Cardiac muscle cell (in vitro differentiated cells and primary cell): ENCODE data around the gene C5AR2. TPM values are rescaled to one million over a fixed set of nuclear protein-coding genes. Genes with fewer than 3 reads are reported as not detected.
A peak's percentile ranks its signal among the peaks of the same experiment; 100 is the strongest.

ENCODE experiments used
- DNase-seq, 2 donors: peaks; one replicate each; pipeline versions ENCODE4 v3.0.0 to v3.0.0-alpha.2; 2010 to 2017; ENCODE audit warnings: low read depth in 1 of 2, low spot score in 1 of 2
- H3K27ac ChIP-seq: fragments of 200-600 bp; sonication (generic); 2 replicates; pipeline ENCODE4 v1.5.1; 2016
- H3K27me3 ChIP-seq: fragments of 200-600 bp; sonication (generic); 2 replicates; pipeline ENCODE4 v1.6.0; 2016; ENCODE audit warnings: control low read depth
- H3K36me3 ChIP-seq: fragments of 200-600 bp; sonication (generic); 2 replicates; pipeline ENCODE4 v1.5.1; 2016; ENCODE audit warnings: control low read depth
- H3K4me1 ChIP-seq: fragments of 200-600 bp; sonication (generic); 2 replicates; pipeline ENCODE4 v1.8.1; 2017; ENCODE audit warnings: low read depth, mild to moderate bottlenecking, mixed run types
- H3K4me3 ChIP-seq: fragments of 200-600 bp; sonication (generic); 2 replicates; pipeline ENCODE4 v1.5.1; 2016; ENCODE audit warnings: mild to moderate bottlenecking
- H3K9me3 ChIP-seq: fragments of 200-600 bp; sonication (generic); 2 replicates; pipeline ENCODE4 v1.5.1; 2017; ENCODE audit warnings: low read depth, mild to moderate bottlenecking, control low read depth
- CTCF ChIP-seq: IDR thresholded peaks from 2 replicates; pipeline ENCODE4 v1.5.1; 2012; ENCODE audit warnings: low read depth, mild to moderate bottlenecking, low read length
- polyA plus RNA-seq: library from polyadenylated mRNA; unstranded; fragments of >200 nt; fragmentation: Nextera tagmentation; extraction: Ambion mirVana; gene quantifications from 2 replicates; pipeline ENCODE4 v1.2.1, GENCODE V29; 2016
- total RNA-seq: library from RNA; depleted of rRNA; stranded (reverse); fragments of >200 nt; gene quantifications from 2 replicates; pipeline ENCODE4 v1.2.3, GENCODE V29; 2016

C5AR2 gene
- total and polyA plus RNA-seq, 2 experiments from 2014 or later: not detected

- H3K4me3 ChIP-seq: no peak overlapping the region
- no peak for TF ChIP-seq CTCF
- no peaks in the 10 kb centered on the region for H3K36me3 ChIP-seq
- H3K27ac ChIP-seq: no peak overlapping the region
- H3K27me3 ChIP-seq: no peaks in the 10 kb centered on the region
- DNase-seq: no peak
- no peaks in the 10 kb centered on the region for H3K9me3 ChIP-seq
- no peaks in the 10 kb centered on the region for H3K4me1 ChIP-seq
These were observed 28.0 kb upstream of the C5AR2 start for GRCh38 chr19:47303966-47304365.

DNA sequence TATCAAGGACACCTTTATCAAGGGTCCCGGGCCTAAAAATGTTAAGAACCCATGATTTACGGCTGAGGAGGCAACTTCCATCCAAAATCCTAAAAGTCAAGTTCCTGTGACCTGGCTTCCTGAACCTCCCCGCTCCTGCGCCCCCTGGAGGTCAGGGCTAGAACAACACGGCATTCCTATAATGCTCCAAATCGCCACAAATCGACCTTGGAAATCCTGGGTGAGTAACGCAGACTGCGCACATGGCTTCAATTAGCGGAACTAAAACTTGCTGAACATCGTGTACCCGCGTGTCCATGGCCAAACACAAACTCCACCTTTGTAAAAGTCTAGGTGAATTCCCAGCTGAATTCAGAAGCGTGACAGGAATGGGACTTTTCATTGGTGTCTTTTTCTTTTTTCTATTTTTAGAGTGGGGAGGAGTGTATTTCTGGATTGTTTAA is 26.6 kb upstream of the C5AR2 start:
- no peak overlapping the region for H3K4me3 ChIP-seq

DNA sequence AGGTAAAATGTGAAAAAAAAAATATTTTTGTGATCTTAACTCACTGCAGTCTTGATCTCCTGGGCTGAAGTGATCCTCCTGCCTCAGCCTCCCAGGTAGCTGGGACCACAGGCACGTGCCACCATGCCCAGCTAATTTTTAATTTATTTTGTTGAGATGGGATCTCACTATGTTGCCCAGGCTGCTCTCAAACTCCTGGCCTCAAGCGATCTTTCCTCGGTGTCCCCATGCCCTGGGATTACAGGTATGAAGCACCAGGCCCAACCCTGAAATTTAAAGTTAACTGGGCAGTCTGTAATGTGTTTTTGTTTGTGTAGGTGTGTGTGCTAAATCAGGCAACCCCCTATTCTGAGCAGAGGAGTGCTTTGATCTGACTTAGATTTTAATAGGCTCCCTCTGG is 25.7 kb upstream of the C5AR2 start:
- no peaks in the 10 kb centered on the region for H3K9me3 ChIP-seq
- no peaks in the 10 kb centered on the region for H3K36me3 ChIP-seq
- H3K4me3 ChIP-seq: no peak overlapping the region
- H3K27me3 ChIP-seq: no peaks in the 10 kb centered on the region
- no peak for DNase-seq
- no peak overlapping the region for H3K27ac ChIP-seq
- TF ChIP-seq CTCF: no peak
- no peaks in the 10 kb centered on the region for H3K4me1 ChIP-seq

More for the DNA sequence above, 26.6 kb upstream of the C5AR2 start:
- no peaks in the 10 kb centered on the region for H3K4me1 ChIP-seq
- no peak overlapping the region for H3K27ac ChIP-seq
- peak; percentile 62 to 89 for DNase-seq
- no peaks in the 10 kb centered on the region for H3K27me3 ChIP-seq
- no peaks in the 10 kb centered on the region for H3K36me3 ChIP-seq
- peak; percentile 99 for TF ChIP-seq CTCF
- no peaks in the 10 kb centered on the region for H3K9me3 ChIP-seq

GRCh38 chr19:47309038-47309437 is 22.9 kb upstream of the C5AR2 start:
- Histone ChIP-seq H3K9me3 (no peaks in the 10 kb centered on the region), H3K27ac (no peak overlapping the region), H3K36me3 (no peaks in the 10 kb centered on the region), H3K27me3 (no peaks in the 10 kb centered on the region), H3K4me1 (no peaks in the 10 kb centered on the region), H3K4me3 (no peak overlapping the region)
- DNase-seq: peak in 1 of 2 donors; percentile 59
- TF ChIP-seq CTCF: no peak

DNA sequence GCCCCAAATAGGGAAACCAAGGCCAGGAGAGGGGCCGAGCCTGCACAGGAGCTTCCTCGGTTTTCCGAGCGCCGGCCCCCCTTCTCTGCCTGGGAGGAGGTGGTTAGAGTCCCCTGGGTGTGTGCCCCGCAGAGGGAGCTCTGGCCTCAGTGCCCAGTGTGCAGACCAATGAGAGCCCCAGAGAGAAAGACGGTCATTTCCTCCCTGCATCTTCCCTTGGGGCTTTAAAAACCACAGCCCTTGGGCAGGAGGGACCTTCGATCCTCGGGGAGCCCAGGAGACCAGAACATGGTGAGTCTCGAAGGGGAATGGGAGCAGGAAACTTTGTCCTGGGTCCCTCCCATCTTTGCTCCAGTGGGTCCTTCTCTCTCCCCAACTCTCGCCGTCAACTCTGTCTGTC is 22.4 kb upstream of the C5AR2 start, which contains the start of gene C5AR1:
Gene C5AR1 (plus strand): TSS at position 254 of the 400 bp plus-strand sequence. CDS start 35 bp downstream, at position 289.
- no peaks in the 10 kb centered on the region for H3K4me1 ChIP-seq
- no peaks in the 10 kb centered on the region for H3K27me3 ChIP-seq
- no peaks in the 10 kb centered on the region for H3K9me3 ChIP-seq
- H3K4me3 ChIP-seq: no peak within 1 kb of the TSS
- no peak for TF ChIP-seq CTCF
- no peak within 1 kb of the TSS for H3K27ac ChIP-seq
- DNase-seq: no peak
- H3K36me3 ChIP-seq: no peaks in the 10 kb centered on the region

- no peak for DNase-seq
- H3K9me3 ChIP-seq: no peaks in the 10 kb centered on the region
- H3K4me1 ChIP-seq: no peaks in the 10 kb centered on the region
- no peaks in the 10 kb centered on the region for H3K36me3 ChIP-seq
- H3K27me3 ChIP-seq: no peaks in the 10 kb centered on the region
- no peak overlapping the region for H3K27ac ChIP-seq
- TF ChIP-seq CTCF: no peak
- H3K4me3 ChIP-seq: no peak overlapping the region
These were observed 21.7 kb upstream of the C5AR2 start for GRCh38 chr19:47310323-47310722.
